Raji (cell line): ENCODE measurements around the gene LASP1.

Experiments
- POLR2A ChIP-seq: IDR thresholded peaks from 2 replicates; pipeline ENCODE4 v1.6.1; 2011; ENCODE audit warnings: low read depth, low read length, control low read depth; ENCODE audit not compliant: insufficient read depth

The LASP1 gene

DNA sequence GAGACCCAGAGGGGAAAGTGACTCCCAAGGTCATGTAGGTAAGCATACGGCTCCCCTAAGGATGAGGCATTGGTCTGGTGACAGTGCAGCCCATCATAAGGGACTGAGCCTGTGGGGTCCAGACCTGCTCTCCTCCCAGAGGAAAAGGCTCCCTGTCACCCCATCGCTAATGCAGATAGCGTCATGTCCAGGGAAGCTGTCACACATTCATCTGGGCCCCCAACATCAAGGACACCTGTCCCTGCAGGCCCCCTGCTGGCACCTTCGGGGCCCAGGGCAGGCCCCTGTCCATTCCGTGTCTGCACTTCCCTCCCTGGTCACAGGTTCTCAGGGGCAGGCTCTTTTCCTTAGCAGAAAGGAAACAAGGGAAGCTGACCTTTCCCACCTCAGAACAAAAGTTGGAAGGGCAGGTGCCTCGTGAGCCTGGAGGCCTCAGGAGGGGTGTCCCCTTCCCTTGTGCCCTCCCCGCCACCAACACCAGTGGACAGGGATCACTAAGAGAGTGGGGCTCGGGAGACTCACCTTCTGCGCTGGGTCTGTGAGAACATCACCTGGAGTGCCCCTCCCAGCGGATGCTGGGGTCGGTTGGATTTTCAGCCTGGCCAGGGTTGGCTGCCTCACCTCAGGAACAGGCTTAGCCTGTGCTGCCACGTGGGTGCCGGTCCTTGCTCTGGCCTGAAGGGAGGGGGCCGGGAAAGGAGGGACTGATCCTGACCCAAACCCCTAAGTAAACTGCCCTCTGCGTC is 38.2 kb downstream of the LASP1 start:
- no peak for TF ChIP-seq POLR2A

DNA sequence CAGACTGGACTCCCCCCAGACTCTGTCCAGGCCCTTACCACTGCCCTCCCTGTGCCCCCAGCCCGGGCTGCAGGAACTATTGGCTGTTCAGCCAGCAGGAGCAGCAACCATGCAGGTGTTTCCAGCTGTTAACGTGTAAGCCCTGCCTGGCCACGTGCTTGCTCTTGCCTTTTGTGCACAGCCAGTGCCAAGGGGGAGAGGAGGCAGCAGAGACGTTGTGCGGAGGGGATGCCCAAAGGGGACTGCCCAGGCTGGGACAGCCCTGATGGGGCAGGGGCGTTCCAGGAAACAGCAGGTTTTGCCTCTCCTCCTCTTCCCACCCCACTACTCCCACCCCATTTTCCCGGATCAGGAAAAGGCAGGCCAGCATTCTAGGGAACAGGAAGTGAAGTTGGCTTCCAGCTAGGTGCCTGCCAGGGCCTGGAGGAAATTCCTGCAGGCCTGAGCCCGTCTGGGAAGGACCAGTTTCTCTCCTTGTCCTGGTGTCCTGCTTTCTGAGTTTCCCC is 38.9 kb downstream of the LASP1 start:
- 0 out of 2 replicates have a peak, but pooled peaks have one; percentile 30 for TF ChIP-seq POLR2A

DNA sequence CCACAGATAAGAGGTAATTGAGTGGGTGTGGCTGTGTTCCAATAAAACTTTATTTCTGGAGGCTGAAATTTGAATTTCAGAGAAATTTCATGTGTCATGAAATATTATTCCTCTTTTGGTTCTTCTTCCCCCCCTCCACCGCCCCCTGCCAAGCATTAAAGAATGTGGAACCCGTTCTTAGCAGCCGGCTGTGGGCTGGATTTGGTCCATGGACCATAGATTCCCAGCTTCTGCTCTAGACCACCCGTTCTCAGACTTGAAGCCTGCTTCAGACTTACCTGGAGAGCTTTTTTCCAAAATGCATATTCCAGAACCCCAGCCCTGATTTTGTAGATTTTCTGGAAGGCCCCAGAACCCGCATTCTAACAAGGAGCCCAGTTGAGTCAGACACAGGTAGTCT is 40.5 kb downstream of the LASP1 start:
- TF ChIP-seq POLR2A = no peak

DNA sequence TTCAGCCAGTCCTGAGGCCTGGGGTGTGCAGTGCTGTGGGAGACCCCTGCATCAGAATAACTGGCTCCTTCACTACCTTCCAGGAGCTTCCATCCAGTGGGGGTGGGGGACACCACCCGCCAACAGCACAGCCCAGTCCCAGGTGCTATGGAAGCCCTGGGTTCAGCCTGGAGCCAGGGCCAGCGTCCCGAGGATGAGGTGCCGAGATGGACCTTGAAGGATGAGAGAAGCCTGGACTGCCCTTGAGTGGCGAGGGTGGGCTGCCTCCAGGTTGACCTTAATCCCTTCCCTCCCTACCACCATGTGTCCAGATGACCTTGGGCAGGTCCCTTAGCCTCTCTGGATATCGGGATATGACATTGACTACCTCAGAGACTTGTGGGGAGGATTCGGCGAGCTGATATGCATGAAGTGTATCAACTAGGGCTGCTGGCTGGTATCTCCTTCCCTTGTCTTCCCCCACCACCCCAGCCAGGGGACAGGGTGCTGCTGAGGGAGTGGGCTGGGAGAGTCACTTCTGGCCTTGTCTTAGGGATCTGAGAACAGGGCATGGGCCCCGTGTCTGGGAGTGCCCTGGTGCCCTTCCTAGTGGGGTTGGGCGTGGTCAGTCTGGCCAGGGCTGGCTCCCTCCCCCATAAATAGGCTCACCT is 41.3 kb downstream of the LASP1 start:
- no peak for TF ChIP-seq POLR2A

DNA sequence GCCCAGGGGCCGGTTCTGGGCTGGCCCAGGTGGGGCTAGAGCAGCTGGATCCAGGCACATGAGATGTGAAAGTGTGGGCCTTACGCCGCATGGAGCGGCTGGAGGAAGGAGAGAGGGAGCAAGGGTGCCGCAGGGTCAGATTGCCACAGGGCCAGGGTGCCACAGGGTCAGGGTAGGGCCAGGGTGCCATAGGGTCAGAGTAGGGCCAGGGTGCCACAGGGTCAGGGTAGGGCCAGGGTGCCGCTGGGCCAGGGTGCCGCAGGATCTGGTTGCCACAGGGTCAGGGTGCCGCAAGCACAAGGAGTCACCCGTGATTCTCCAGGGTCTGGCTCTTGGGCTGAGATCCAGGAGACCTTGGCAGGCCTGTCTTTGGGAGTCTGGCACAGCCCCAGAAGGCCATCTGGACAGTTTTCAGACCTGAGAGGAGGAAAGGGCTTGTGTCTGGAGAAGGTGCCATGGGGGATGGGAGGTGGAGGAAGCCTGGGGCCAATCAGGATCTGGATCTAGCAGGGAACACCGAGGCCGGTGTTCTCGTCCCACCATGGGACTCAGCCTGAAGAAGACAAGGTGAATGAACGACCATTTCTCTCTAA is 42.5 kb downstream of the LASP1 start:
- no peak for TF ChIP-seq POLR2A

DNA sequence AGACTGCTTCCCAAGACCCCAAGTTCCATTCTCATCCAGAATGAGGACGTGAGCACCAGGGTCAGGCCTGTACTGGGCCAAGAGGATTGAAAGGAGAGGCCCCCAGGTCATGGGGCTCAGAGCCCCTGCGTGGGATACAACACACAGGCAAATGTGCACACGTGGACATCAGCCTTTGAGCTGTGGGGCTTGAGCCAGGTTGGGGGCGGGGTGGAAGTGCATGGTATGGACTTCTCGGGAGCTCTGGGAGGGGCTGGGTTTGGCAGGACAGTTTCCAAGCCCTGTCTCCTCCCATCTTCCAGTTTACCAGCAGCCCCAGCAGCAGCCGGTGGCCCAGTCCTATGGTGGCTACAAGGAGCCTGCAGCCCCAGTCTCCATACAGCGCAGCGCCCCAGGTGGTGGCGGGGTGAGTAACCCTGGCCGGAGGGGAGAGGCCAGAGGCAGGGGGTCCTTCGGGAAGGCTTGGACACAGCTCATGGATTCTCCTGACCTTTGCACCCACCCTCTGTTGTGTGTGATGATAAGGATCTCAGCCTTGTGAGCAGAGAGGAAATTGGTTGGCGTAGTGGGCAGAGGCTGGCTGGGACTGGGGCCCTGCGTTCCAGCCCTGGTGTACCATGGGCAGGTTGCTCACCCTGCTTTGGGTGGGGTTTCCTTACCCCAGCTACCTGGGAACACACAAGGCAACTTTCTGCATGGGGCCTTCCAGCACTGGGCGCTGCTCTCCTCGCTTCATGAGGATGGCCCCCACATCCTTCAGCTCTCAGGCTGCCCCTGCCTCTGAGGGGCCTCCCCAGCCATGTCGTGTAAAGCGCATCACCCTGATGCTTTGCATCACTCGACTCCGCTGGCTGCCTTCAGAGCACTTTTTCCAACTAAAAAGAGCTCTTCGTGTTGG is 45.1 kb downstream of the LASP1 start:
- TF ChIP-seq POLR2A = no peak

DNA sequence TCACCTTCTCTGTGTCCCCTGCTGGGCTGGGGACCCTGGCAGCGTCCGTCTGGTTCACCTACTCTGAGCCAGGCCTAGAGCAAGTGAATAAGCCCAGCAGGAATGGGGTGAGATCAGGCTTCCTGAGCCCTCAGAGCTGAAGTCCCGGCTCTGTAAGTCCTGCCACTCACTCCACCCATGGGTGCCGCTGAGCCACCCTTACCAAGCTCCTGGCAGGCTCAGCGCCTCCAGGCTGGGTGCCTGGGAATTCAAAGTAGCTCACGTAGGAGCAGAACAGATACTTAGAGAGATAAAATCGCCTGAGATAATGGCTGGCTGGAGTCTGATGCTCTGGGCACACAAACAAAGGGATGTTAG is 45.8 kb downstream of the LASP1 start:
- TF ChIP-seq POLR2A = no peak

DNA sequence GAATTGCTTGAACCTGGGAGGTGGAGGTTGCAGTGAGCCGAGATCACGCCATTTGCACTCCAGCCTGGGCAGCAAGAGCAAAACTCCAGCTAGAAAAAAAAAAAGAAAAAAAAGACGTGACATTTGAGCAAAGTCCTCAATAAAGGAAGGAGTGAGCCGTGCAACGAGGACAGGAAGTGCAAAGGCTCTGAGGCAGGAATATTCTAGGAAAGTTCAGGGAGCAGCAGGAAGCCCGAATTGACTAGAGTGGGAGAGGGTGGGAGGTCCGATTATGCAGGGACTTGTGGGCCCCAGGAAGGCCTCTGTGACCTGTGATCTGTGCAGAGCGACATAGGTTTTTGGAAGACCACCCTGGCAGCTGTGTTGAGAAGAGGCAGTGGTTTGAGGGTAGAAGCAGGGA is 46.9 kb downstream of the LASP1 start:
- no peak for TF ChIP-seq POLR2A

DNA sequence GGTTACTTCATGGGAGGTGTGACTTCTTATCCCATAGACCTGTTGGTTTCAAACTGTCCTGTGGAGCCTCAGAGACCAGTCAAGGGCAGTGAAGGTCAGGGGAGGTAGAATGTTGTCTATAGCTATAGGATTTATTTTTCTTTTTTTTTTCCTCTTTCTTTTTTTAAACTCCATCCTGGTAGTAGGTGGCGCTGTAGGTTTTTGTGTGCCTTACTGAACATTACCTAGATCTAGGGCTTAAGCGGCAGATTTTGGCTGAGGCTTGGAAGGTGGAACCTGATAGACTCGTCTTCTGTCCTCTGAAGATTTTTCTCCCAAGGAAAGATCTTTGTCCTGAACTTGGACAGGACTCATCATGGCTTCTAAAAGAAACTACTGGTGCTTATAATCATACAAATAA is 47.4 kb downstream of the LASP1 start:
- no peak for TF ChIP-seq POLR2A

DNA sequence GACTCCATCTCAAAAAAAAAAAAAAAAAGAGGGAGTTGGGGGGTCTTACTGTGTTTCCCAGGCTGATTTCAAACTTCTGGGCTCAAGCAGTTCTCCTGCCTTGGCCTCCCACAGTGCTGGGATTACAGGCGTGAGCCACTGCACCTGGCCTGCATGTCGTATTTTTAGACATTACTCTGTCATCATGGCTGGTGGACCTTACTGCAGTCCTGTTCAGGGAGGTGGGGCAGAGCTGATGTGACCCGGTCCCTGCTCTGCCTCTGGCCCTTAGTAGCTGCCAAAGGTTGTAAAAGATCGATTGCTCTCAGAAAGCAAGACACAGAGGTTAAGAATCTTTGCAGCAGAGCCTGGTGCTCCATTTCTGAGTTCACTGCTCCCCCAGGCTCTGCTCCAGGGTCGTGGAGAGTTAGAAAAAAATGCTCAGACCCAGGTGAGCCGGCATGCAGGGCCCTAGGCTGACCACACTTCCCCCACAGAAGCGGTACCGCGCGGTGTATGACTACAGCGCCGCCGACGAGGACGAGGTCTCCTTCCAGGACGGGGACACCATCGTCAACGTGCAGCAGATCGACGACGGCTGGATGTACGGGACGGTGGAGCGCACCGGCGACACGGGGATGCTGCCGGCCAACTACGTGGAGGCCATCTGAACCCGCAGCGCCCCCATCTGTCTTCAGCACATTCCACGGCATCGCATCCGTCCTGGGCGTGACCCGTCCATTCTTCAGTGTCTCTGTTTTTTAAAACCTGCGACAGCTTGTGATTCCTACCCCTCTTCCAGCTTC is 48.5 kb downstream of the LASP1 start:
- no peak for TF ChIP-seq POLR2A

DNA sequence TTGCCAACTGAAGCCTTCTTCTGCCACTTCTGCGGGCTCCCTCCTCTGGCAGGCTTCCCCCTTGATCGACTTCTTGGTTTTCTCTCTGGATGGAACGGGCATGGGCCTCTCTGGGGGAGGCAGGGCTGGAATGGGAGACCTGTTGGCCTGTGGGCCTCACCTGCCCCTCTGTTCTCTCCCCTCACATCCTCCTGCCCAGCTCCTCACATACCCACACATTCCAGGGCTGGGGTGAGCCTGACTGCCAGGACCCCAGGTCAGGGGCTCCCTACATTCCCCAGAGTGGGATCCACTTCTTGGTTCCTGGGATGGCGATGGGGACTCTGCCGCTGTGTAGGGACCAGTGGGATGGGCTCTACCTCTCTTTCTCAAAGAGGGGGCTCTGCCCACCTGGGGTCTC is 49.1 kb downstream of the LASP1 start:
- TF ChIP-seq POLR2A = no peak

DNA sequence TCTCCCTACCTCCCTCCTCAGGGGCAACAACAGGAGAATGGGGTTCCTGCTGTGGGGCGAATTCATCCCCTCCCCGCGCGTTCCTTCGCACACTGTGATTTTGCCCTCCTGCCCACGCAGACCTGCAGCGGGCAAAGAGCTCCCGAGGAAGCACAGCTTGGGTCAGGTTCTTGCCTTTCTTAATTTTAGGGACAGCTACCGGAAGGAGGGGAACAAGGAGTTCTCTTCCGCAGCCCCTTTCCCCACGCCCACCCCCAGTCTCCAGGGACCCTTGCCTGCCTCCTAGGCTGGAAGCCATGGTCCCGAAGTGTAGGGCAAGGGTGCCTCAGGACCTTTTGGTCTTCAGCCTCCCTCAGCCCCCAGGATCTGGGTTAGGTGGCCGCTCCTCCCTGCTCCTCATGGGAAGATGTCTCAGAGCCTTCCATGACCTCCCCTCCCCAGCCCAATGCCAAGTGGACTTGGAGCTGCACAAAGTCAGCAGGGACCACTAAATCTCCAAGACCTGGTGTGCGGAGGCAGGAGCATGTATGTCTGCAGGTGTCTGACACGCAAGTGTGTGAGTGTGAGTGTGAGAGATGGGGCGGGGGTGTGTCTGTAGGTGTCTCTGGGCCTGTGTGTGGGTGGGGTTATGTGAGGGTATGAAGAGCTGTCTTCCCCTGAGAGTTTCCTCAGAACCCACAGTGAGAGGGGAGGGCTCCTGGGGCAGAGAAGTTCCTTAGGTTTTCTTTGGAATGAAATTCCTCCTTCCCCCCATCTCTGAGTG is 49.6 kb downstream of the LASP1 start:
- no peak for TF ChIP-seq POLR2A

DNA sequence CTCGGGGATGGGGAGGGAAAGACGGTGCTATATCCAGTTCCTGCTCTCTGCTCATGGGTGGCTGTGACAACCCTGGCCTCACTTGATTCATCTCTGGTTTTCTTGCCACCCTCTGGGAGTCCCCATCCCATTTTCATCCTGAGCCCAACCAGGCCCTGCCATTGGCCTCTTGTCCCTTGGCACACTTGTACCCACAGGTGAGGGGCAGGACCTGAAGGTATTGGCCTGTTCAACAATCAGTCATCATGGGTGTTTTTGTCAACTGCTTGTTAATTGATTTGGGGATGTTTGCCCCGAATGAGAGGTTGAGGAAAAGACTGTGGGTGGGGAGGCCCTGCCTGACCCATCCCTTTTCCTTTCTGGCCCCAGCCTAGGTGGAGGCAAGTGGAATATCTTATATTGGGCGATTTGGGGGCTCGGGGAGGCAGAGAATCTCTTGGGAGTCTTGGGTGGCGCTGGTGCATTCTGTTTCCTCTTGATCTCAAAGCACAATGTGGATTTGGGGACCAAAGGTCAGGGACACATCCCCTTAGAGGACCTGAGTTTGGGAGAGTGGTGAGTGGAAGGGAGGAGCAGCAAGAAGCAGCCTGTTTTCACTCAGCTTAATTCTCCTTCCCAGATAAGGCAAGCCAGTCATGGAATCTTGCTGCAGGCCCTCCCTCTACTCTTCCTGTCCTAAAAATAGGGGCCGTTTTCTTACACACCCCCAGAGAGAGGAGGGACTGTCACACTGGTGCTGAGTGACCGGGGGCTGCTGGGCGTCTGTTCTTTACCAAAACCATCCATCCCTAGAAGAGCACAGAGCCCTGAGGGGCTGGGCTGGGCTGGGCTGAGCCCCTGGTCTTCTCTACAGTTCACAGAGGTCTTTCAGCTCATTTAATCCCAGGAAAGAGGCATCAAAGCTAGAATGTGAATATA is 50.8 kb downstream of the LASP1 start:
- no peak for TF ChIP-seq POLR2A

DNA sequence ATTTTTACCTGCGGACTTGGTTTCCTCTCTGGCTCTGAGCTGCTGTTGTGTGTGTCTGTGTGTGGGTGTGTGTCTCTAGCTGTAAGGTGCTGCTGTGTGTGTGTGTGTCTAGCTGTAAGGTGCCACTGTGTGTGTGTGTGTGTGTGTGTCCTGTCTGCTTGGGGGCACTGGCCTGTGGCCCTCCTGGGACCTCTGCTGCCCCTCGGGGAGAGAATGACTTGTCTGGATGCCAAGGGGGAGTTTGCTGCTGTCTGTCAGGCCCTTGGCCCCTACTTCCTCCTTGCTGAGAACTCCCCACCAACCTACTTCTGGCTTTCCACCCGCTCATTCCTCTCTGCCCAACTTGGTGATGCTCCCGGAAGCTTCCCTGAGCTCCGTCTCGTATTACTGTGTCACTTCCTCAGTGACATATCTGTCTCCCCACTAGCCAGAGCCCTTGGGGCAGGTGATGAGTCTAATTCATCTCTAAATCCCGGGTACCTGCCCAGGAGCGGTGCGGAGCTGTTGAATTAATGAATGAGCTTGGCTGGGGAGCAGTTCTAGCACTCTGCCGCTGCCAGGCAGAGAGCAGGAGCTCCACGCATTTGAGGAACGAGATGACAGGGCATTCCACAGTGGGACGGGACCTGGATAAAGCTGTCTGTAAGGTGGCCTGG is 52.0 kb downstream of the LASP1 start:
- no peak for TF ChIP-seq POLR2A
